ENCODE data around the gene PAM. TPM values are rescaled to one million over a fixed set of nuclear protein-coding genes. Genes with fewer than 3 reads are reported as not detected.
A peak's percentile ranks its signal among the peaks of the same experiment; 100 is the strongest.

PAM gene
- total RNA-seq, 2 donors from 2014 or later: 69.2 to 124 TPM

- DNase-seq: peak; percentile 20
- Histone ChIP-seq H3K27me3 (no peaks in the 10 kb centered on the region), H3K36me3 (no peaks in the 10 kb centered on the region), H3K9ac (ENCODE audit: low read depth in 2 of 2, low read length in 2 of 2) (no peak overlapping the region), H3K4me1 (no peaks in the 10 kb centered on the region), H3K4me3 (no peak overlapping the region), H3K27ac (no peak overlapping the region), H3K9me3 (no peaks in the 10 kb centered on the region)
- no peak for TF ChIP-seq CTCF (IDR thresholded peaks at IDR 0.05)
- intact Hi-C loops (cut with DNase I): no loop called here
Observed at GRCh38 chr5:102811972-102812371, 56.9 kb downstream of the PAM start.

- no peak for DNase-seq
- Histone ChIP-seq H3K4me1 (no peaks in the 10 kb centered on the region), H3K4me3 (no peak overlapping the region), H3K27ac (no peak overlapping the region), H3K36me3 (no peaks in the 10 kb centered on the region), H3K9ac (ENCODE audit: low read depth in 2 of 2, low read length in 2 of 2) (no peak overlapping the region), H3K27me3 (no peaks in the 10 kb centered on the region), H3K9me3 (no peaks in the 10 kb centered on the region)
- intact Hi-C loops (cut with DNase I): no loop called here
- TF ChIP-seq CTCF (IDR thresholded peaks at IDR 0.05): no peak
Observed at GRCh38 chr5:102813740-102814139, 58.6 kb downstream of the PAM start.

GRCh38 chr5:102815084-102815483, 60.0 kb downstream of the PAM start:
- no peak overlapping the region for H3K4me3 ChIP-seq
- no peak for TF ChIP-seq CTCF (IDR thresholded peaks at IDR 0.05)
- H3K36me3 ChIP-seq: no peaks in the 10 kb centered on the region
- H3K9ac ChIP-seq (ENCODE audit: low read depth in 2 of 2, low read length in 2 of 2): no peak overlapping the region
- H3K4me1 ChIP-seq: no peaks in the 10 kb centered on the region
- H3K27ac ChIP-seq: no peak overlapping the region
- intact Hi-C loops (cut with DNase I): no loop called here
- no peaks in the 10 kb centered on the region for H3K9me3 ChIP-seq
- DNase-seq: no peak
- H3K27me3 ChIP-seq: no peaks in the 10 kb centered on the region

GRCh38 chr5:102815540-102816332, 60.6 kb downstream of the PAM start:
- no peak overlapping the region for H3K9ac ChIP-seq (ENCODE audit: low read depth in 2 of 2, low read length in 2 of 2)
- H3K27ac ChIP-seq: no peak overlapping the region
- DNase-seq: no peak
- intact Hi-C loops (cut with DNase I): no loop called here
- no peaks in the 10 kb centered on the region for H3K4me1 ChIP-seq
- H3K27me3 ChIP-seq: no peaks in the 10 kb centered on the region
- H3K36me3 ChIP-seq: no peaks in the 10 kb centered on the region
- H3K4me3 ChIP-seq: no peak overlapping the region
- H3K9me3 ChIP-seq: no peaks in the 10 kb centered on the region
- TF ChIP-seq CTCF (IDR thresholded peaks at IDR 0.05): no peak

GRCh38 chr5:102818345-102818744, 63.2 kb downstream of the PAM start:
- Histone ChIP-seq H3K9me3 (no peaks in the 10 kb centered on the region), H3K27me3 (no peaks in the 10 kb centered on the region), H3K4me1 (no peaks in the 10 kb centered on the region), H3K9ac (ENCODE audit: low read depth in 2 of 2, low read length in 2 of 2) (no peak overlapping the region), H3K4me3 (no peak overlapping the region), H3K36me3 (no peaks in the 10 kb centered on the region), H3K27ac (no peak overlapping the region)
- intact Hi-C loops (cut with DNase I): no loop called here
- no peak for DNase-seq
- no peak for TF ChIP-seq CTCF (IDR thresholded peaks at IDR 0.05)

All from colonic mucosa (tissue), 4 donors.